H1 (cell line): Measurements from ENCODE around the gene ATG4D.

ENCODE experiments used
- CEBPB ChIP-seq: IDR thresholded peaks from 2 replicates; pipeline ENCODE4 v1.6.1; 2012; ENCODE audit warnings: low read depth, low read length
- CTCF ChIP-seq, 3 experiments: IDR thresholded peaks; 1 replicate in 2 of 3; 2 replicates in 1 of 3; pipeline versions ENCODE4 v1.5.1 to v1.6.1; 2011; ENCODE audit warnings: low read length in 3 of 3, mild to moderate bottlenecking in 3 of 3, inconsistent platforms in 2 of 3, low read depth in 1 of 3, moderate library complexity in 1 of 3; ENCODE audit not compliant: insufficient read depth in 1 of 3; ENCODE audit errors: control extremely low read depth in 1 of 3

DNA sequence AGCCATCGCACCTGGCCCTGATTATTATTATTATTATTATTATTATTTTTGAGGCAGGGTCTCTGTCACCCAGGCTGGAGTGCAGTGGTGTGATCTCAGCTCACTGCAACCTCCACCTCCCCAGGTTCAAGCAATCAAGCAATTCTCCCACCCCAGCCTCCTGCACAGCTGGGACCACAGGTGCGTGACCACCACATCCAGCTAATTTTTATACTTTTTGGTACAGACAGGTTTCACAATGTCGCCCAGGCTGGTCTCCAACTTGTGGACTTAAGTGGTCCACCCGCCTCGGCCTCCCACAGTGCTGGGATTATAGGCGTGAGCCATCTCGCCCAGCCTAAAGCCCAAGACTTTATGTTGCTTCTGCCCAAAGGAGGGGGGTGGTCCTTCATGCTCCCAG is 49.4 kb downstream of the ATG4D start:
- TF ChIP-seq CEBPB: no peak
- no peak for TF ChIP-seq CTCF (IDR thresholded peaks at IDR 0.05; ENCODE audit: control extremely low read depth in 1 of 3, insufficient read depth in 1 of 3, low read depth in 1 of 3, low read length in 3 of 3)
